ENCODE data around the gene MBNL1.

- TF ChIP-seq, protein P1, sequence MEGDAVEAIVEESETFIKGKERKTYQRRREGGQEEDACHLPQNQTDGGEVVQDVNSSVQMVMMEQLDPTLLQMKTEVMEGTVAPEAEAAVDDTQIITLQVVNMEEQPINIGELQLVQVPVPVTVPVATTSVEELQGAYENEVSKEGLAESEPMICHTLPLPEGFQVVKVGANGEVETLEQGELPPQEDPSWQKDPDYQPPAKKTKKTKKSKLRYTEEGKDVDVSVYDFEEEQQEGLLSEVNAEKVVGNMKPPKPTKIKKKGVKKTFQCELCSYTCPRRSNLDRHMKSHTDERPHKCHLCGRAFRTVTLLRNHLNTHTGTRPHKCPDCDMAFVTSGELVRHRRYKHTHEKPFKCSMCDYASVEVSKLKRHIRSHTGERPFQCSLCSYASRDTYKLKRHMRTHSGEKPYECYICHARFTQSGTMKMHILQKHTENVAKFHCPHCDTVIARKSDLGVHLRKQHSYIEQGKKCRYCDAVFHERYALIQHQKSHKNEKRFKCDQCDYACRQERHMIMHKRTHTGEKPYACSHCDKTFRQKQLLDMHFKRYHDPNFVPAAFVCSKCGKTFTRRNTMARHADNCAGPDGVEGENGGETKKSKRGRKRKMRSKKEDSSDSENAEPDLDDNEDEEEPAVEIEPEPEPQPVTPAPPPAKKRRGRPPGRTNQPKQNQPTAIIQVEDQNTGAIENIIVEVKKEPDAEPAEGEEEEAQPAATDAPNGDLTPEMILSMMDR (IDR thresholded peaks at IDR 0.05), result no peak
- TF ChIP-seq POLR2A (IDR thresholded peaks at IDR 0.05), result no peak
Observed at GRCh38 chr3:152391671-152392070, 122.9 kb downstream of the MBNL1 start.

Measured in breast epithelium (tissue), 3 donors.